Ovary (tissue), 9 donors: ENCODE data around the gene FBXW8. TPM values are rescaled to one million over a fixed set of nuclear protein-coding genes. Genes with fewer than 3 reads are reported as not detected.

Experiments used
- DNase-seq, 5 donors: peaks; one replicate each; pipeline ENCODE4 v3.0.0-alpha.2; 2019 to 2020
- H3K27ac ChIP-seq, 2 donors: fragments of 200-600 bp; one replicate each; pipeline versions ENCODE4 v1.5.1 to v1.8.0; 2019 to 2022
- H3K27me3 ChIP-seq: fragments of 200-600 bp; one replicate; pipeline ENCODE4 v1.8.0; 2022
- H3K36me3 ChIP-seq: fragments of 200-600 bp; sonication (generic); one replicate; pipeline ENCODE4 v1.5.1; 2019
- H3K4me1 ChIP-seq: one replicate; pipeline ENCODE4 v1.8.1; 2013; ENCODE audit warnings: mild to moderate bottlenecking, moderate library complexity; ENCODE audit not compliant: insufficient read depth
- H3K4me3 ChIP-seq: fragments of 200-600 bp; sonication (generic); one replicate; pipeline ENCODE4 v1.5.1; 2017
- H3K9me3 ChIP-seq, 2 donors: fragments of 200-600 bp in 1 of 2; sonication (generic) in 1 of 2; one replicate each; pipeline versions ENCODE4 v1.5.1 to v1.8.1; 2013 to 2019; ENCODE audit warnings: mild to moderate bottlenecking in 1 of 2, moderate library complexity in 1 of 2
- CTCF ChIP-seq, 3 donors: fragments of 450-650 bp in 2 of 3; fragments of 200-600 bp in 1 of 3; IDR thresholded peaks; one replicate each; pipeline versions ENCODE4 v1.5.1 to v1.8.0; 2016 to 2022; ENCODE audit warnings: antibody characterized with exemption in 3 of 3, mild to moderate bottlenecking in 1 of 3
- EP300 ChIP-seq: sonication (generic); formaldehyde crosslinking; IDR thresholded peaks from one replicate; pipeline ENCODE4 v1.6.1; 2017; ENCODE audit warnings: antibody characterized with exemption
- POLR2A ChIP-seq: fragments of 450-650 bp; IDR thresholded peaks from one replicate; pipeline ENCODE4 v1.6.1; 2017; ENCODE audit warnings: antibody characterized with exemption, mild to moderate bottlenecking, moderate library complexity
- WGBS, 3 donors: extraction: QIAGEN DNeasy Blood & Tissue Kit in 1 of 3; methylation state at CpG; one replicate each; pipeline versions ENCODE4 v1.1.5 to v1.1.7; 2013 to 2017; 5-methylcytosine and 5-hydroxymethylcytosine counted together
- intact Hi-C, 4 donors: fragments of 100-400 bp; cut with DNase I; formaldehyde crosslinking; loops; one replicate each; pipeline versions ENCODE4 v1.11.0 to v1.15.1; 2022 to 2023
- polyA plus RNA-seq, 2 donors: library from polyadenylated mRNA; stranded (reverse); fragments of 200-250 nt in 1 of 2; fragments of 350-450 nt in 1 of 2; fragmentation: Illumina TruSeq in 1 of 2; extraction: RNeasy Lipid Tissue Mini Kit (QIAGEN cat#74804) in 1 of 2; gene quantifications; one replicate each; pipeline ENCODE4 v1.2.3, GENCODE V29; 2013 to 2014
- total RNA-seq, 7 donors: library from RNA; depleted of rRNA in 2 of 7; stranded (reverse); fragments of >200 nt in 2 of 7; fragmentation: NEBNext Ultra II Directional in 3 of 7; extraction: Animal tissue kit (Norgen Biotek cat#: 25700) in 3 of 7; gene quantifications; one replicate each; pipeline versions ENCODE4 v1.1.0 to v1.2.4, GENCODE V29; 2016 to 2023
- donor health status: DM: no; HTN: no; CAD: no; lungs with moderate emphysema.
- donor health status: DM: no; HTN: no; CAD: no.
- donor health status: Bipolar disorder and iron deficiency.
- donor health status: DM: yes; HTN: yes; CAD: no.
- donor health status: DM: no; HTN: no; CAD: no.
- donor health status: DM: yes; HTN: yes; CAD: no.

Gene FBXW8
- total and polyA plus RNA-seq, 9 donors: 7.4 to 23.1 (median 16.6) TPM

GRCh38 chr12:116959845-116960514 is 49.2 kb downstream of the FBXW8 start:
- no peak for DNase-seq
- WGBS, 3 donors: 96 to 98% (median 98%) methylated on average over 5 of the region's 5 CpGs
- Histone ChIP-seq H3K9me3 (no peaks in the 10 kb centered on the region), H3K4me3 (no peak overlapping the region), H3K36me3 (no peaks in the 10 kb centered on the region), H3K27me3 (no peaks in the 10 kb centered on the region), H3K4me1 (no peaks in the 10 kb centered on the region), H3K27ac (no peak overlapping the region)
- intact Hi-C loops: no loop called here
- TF ChIP-seq POLR2A: no peak
- TF ChIP-seq EP300: no peak
- TF ChIP-seq CTCF (IDR thresholded peaks at IDR 0.05): no peak

- Histone ChIP-seq H3K4me3 (no peak overlapping the region), H3K27ac (no peak overlapping the region), H3K27me3 (no peaks in the 10 kb centered on the region), H3K4me1 (no peaks in the 10 kb centered on the region), H3K9me3 (no peaks in the 10 kb centered on the region), H3K36me3 (no peaks in the 10 kb centered on the region)
- no peak for DNase-seq
- TF ChIP-seq EP300 (no peak), CTCF (IDR thresholded peaks at IDR 0.05) (no peak), POLR2A (no peak)
- intact Hi-C loops: no loop called here
- 83 to 94% (median 93%) methylated on average over 4 of the region's 4 CpGs for whole genome bisulfite sequencing, 3 donors
Observed at GRCh38 chr12:116962197-116962596, 51.4 kb downstream of the FBXW8 start.

- H3K27me3 ChIP-seq: no peaks in the 10 kb centered on the region
- 92 to 95% (median 93%) methylated on average over 9 of the region's 9 CpGs for WGBS, 3 donors
- no peak overlapping the region for H3K27ac ChIP-seq
- no peaks in the 10 kb centered on the region for H3K4me1 ChIP-seq
- TF ChIP-seq EP300 (no peak), CTCF (IDR thresholded peaks at IDR 0.05) (no peak), POLR2A (no peak)
- DNase-seq: no peak
- no peaks in the 10 kb centered on the region for H3K36me3 ChIP-seq
- H3K4me3 ChIP-seq: no peak overlapping the region
- intact Hi-C loops: no loop called here
- no peaks in the 10 kb centered on the region for H3K9me3 ChIP-seq
Observed at GRCh38 chr12:116962783-116963356, 52.1 kb downstream of the FBXW8 start.

- Histone ChIP-seq H3K27ac (no peak overlapping the region), H3K9me3 (no peaks in the 10 kb centered on the region), H3K4me1 (no peaks in the 10 kb centered on the region), H3K36me3 (no peaks in the 10 kb centered on the region), H3K27me3 (no peaks in the 10 kb centered on the region), H3K4me3 (no peak overlapping the region)
- intact Hi-C loops: no loop called here
- WGBS, 3 donors: 56 to 60% (median 57%) methylated on average over 14 of the region's 14 CpGs
- TF ChIP-seq EP300: no peak
- TF ChIP-seq CTCF (IDR thresholded peaks at IDR 0.05): no peak
- TF ChIP-seq POLR2A: no peak
- DNase-seq: no peak
Observed at GRCh38 chr12:116964054-116965050, 53.6 kb downstream of the FBXW8 start.
